Measurements from ENCODE around the gene JAKMIP1.

JAKMIP1 gene

DNA sequence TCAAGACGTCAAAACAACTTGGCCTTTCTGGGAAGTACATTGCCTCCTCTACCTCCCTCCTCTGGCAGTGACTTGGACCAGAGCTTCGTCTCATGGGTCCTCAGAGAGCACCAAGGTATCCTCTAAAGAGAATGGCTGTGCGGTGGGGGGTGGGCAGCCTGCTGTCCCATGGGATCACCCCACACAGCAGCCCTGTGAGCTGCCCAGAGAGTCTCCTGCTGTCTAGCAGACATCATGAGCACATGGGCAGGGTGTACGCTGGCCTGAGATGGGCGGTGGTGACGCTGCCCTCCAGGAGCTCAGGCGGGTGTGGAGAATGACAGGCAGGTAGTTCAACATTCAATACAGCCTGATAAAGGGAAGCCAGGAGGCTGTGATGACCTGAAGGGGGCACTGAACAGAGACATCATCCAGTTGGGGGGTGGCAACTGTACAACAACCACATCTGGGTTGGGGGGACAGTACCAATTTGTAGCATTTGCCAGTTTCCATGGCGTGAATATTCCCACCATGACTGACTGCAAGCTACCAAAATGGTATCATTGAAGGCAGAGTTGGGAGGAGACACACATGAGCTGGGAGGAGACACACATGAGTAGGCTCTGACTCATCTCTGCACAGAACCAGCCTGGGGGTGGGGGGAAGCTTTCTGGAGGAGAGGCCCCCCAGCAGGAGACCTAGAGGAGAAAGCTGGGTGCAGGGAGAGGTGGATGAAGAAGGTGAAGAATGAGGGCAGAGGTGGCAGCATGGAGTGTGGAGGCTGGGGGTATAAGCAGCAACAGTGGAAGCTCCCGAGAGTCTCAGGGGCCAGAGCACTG lies 218.0 kb downstream of the JAKMIP1 start:
- DNase-seq, result no peak

DNA sequence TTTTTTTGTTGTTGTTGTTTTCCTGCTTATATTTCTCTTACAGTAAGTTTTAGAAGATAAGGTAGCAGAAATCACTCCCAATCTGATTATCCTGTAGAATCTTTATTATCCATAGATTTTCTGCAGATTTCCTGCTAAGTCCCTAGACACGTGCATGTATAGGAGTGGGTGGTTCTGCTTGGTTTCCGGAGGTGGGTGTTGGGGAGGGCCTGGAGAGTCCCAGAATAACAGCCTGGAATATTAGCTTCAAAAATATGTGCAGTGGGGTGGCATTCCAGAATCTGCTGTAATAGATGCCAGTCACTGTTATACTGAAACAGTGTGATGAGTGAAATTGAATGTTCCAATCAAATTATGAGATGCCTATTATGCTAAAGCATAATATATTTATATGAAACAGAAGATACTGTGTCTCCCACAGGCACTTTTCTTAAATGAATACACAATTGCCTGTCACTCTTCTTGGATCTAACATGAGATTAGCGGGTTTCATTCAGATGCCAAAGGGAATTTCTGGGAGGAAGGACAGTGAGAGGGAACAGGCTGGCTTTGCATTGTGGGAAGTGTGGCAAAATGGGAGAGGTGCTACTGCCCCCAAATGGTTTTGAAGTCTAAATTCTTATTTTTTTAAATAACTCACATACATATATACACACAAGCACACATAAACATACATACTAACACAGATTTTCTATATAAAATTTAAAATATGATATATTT lies 219.8 kb downstream of the JAKMIP1 start:
- DNase-seq, result no peak

DNA sequence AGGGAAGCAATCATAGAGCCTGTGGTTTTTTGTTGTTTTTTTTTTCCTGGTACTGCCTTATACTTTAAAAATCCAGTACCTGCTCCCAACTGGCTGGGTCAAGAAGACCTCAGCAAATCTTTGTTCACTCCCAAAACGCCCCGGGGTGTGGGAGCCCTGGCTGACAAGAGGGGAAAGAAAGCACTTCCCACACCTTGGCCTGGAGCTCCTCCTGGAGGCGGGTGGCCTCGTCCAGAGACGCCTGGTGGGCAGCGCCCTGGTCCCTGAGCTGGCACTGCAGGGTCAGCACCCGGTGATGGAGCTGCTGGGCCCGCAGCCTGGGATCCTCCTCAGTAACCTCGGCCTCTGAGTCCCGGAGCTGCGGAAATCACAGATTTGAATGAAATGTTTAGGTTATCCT lies 220.4 kb downstream of the JAKMIP1 start:
- no peak for DNase-seq

DNA sequence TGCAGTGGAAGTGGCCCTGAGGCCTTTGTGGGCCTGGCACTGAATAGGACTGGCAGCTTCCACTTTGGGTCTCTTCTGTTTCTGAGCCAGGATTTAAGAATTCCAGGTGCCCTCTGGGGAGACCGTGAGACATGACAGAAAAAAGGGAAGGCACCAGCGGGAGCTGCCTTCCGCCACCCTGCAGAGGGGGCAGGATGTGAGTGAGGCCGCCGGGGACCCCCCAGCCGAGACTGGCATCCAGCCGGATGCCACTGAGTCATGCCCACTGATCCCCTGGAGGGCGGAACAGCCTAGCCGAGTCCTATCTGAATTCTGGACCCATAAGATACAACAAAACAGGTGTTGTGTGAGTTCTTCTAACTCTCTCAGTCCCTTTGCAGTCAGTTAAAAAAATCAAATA lies 223.4 kb downstream of the JAKMIP1 start:
- no peak for DNase-seq

DNA sequence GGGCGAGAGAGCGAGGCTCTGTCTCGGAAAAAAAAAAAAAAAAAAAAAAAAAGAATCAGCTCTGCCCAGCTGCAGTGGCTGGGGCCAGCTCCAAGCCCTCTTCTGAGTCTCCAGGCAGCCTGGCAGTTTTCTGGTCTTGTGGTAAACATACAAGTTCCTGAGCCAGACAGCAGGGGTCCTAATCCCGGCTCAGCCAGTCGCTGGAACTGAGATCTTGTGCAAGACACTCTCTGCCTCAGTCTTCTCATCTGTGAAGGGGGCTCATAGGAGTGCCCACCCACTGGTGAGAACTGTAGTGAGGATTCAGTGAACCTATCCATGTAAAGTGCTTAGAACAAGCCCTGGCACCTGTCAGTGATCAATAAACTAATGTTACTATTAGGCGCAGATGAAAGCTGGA lies 223.9 kb downstream of the JAKMIP1 start:
- DNase-seq, result no peak

Data from activated T-cell treated with anti-CD3 and anti-CD28 coated beads, Interleukin-2, amount 50 U/mL, for 48 hours (primary cell).